Esophagus squamous epithelium (tissue), 4 donors: Measurements from ENCODE around the gene ATP8A2.

ENCODE experiments used
- POLR2A ChIP-seq, 4 donors: fragments of 450-650 bp; IDR thresholded peaks; one replicate each; pipeline ENCODE4 v1.6.1; 2017; ENCODE audit warnings: antibody characterized with exemption in 4 of 4, mild to moderate bottlenecking in 4 of 4, moderate library complexity in 3 of 4
- TF ChIP-seq, protein P1 (sequence below), 6 experiments: fragments of 450-650 bp in 4 of 6; fragments of 200-600 bp in 2 of 6; sonication (generic) in 2 of 6; IDR thresholded peaks; one replicate each; pipeline ENCODE4 v1.5.1; 2016 to 2019; ENCODE audit warnings: antibody characterized with exemption in 6 of 6, mild to moderate bottlenecking in 4 of 6, moderate library complexity in 4 of 6

DNA sequence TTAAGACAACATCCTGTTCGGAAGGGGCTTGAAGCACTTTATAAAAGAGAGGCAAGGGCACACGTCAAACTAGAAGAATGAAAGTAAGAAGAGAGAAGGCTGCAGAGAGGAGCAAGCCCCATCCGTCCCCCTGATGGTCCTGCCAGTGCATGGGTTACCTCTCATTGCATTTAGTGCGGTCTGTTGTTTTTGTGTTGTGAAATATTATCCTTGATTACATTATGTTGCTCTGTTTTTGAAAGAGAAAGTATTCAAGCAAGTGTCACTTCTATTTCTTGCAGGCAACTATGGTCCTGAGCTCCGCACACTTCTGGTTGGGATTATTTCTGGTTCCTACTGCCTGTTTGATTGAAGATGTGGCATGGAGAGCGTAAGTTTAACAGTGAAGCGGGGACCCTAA, 589.5 kb downstream of the ATP8A2 start:
- TF ChIP-seq, protein P1, sequence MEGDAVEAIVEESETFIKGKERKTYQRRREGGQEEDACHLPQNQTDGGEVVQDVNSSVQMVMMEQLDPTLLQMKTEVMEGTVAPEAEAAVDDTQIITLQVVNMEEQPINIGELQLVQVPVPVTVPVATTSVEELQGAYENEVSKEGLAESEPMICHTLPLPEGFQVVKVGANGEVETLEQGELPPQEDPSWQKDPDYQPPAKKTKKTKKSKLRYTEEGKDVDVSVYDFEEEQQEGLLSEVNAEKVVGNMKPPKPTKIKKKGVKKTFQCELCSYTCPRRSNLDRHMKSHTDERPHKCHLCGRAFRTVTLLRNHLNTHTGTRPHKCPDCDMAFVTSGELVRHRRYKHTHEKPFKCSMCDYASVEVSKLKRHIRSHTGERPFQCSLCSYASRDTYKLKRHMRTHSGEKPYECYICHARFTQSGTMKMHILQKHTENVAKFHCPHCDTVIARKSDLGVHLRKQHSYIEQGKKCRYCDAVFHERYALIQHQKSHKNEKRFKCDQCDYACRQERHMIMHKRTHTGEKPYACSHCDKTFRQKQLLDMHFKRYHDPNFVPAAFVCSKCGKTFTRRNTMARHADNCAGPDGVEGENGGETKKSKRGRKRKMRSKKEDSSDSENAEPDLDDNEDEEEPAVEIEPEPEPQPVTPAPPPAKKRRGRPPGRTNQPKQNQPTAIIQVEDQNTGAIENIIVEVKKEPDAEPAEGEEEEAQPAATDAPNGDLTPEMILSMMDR (IDR thresholded peaks at IDR 0.05): no peak
- TF ChIP-seq POLR2A (IDR thresholded peaks at IDR 0.05): no peak
